NCI-H1092 treated with DMSO at 0.1 percent for 48 hours (cell line): ENCODE measurements around the gene CCDC74A.
"Not testable (repeated sequence)": the region's sequence is repeated elsewhere in the genome, so short reads cannot be mapped to it uniquely, and the experiment has no call there.

Experiments used
- DNase-seq: peaks from one replicate; lab custom pipeline; 2025; lab: John Stamatoyannopoulos, UW

The CCDC74A gene

DNA sequence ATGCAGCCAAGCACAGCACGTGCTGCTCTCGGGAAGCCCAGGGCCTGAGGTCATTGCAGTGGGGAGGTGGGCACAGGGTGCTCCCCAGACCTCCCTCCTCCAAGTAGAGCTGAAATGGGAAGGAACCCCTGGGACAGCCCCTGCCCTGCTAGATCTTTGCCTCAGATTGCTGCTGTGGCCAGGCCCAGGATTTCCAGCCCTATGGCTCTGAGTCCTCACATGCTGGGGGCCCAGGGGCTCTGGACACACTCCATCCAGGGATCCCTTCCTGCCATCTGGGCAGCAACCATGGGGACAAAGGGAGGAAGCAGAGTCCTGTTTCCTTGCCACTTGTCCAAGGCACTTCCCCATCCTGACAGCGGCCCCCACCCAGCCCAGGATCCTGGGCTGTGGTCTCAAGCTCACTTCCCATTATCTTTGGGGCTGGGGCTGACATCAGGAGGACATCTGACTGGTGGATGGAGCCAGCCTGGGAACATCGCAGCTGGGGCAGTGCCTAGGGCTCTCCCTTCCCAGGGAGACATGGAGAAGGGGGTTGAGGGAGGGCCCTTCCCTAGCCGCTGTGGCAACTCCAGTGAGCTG, 2.3 kb downstream of the CCDC74A start:
- DNase-seq, result not testable (repeated sequence)

DNA sequence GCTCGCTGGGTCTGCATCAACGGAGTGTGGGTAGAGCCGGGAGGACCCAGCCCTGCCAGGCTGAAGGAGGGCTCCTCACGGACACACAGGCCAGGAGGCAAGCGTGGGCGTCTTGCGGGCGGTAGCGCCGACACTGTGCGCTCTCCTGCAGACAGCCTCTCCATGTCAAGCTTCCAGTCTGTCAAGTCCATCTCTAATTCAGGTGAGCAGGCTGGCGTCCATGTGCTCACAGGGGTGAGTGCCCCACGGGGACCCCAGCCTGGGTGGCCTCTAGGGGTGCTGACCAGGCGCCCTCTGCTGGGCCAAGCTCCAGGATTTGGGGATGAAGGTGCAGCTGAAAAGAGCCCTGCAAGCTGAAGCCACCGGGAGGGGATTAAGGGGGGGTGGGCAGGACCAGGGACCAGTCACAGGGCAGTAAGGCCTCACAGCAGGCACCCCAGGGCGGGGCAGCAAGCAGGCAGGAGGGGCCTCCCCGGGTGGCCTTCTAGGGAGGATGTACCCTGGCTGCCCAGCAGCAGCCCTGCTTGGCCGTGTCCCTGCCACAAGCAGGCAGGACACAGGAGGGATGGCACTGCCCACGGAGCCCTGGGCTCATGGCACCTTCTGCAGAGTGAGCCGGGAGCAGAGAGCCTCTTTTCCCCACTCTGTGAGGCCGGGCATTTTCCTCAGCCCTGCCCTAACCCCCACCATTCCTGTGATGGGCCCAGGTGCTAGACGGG, 3.1 kb downstream of the CCDC74A start:
- not testable (repeated sequence) for DNase-seq

DNA sequence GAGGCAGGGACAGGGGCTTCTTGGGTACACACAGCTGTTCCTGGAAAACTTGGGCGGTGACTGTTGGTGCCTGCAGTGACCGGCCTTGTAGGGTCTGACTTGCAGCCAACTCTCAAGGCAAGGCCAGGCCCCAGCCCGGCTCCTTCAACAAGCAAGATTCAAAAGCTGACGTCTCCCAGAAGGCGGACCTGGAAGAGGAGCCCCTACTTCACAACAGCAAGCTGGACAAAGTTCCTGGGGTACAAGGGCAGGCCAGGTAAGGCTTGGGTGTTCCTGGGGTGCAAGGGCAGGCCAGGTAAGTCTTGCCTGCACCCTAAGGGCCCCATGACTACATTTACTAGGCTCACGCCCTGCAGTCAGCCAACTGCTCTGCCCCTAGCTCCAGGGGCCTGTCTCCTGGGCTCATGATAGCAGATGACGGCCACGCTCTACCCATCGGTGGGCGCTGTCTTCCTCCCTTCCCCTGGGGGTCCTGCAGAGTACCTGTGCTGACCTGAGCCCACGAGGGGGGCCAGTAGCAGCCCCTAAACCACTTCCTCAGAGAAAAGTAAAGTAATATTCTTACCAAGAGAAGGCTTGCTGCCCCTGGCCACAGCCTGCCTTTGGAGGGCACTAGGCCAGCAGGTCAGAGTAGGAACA, 4.0 kb downstream of the CCDC74A start:
- not testable (repeated sequence) for DNase-seq

DNA sequence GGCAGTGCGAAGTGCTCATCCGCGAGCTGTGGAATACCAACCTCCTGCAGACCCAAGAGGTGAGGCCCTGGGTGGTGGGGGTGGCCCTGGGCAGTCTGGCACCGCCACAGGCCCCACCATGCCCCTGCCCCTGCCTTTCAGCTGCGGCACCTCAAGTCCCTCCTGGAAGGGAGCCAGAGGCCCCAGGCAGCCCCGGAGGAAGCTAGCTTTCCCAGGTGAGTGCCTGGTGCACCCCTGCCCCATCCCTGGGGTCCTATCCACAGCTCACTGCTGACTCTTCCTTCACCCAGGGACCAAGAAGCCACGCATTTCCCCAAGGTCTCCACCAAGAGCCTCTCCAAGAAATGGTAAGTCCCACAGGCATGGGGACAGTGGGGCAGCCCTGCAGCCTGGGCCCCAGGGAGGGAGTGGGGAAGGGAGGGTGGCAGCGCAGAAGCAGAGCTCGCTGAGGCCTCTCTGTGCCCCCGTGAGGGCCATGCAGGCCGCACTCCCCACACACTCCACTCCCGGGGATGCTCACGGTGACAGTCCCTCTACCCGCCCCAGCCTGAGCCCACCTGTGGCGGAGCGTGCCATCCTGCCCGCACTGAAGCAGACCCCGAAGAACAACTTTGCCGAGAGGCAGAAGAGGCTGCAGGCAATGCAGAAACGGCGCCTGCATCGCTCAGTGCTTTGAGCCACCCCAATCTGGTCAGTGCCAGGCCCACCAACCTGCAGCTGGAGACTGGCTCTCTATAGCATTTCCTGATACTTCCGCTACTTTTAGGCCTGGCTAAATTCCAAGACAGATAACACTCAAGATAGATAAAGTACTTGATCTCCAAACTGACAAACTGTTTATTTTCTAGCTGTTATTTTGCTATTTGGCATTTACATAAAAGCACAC, 5.3 kb downstream of the CCDC74A start:
- DNase-seq, result not testable (repeated sequence)

DNA sequence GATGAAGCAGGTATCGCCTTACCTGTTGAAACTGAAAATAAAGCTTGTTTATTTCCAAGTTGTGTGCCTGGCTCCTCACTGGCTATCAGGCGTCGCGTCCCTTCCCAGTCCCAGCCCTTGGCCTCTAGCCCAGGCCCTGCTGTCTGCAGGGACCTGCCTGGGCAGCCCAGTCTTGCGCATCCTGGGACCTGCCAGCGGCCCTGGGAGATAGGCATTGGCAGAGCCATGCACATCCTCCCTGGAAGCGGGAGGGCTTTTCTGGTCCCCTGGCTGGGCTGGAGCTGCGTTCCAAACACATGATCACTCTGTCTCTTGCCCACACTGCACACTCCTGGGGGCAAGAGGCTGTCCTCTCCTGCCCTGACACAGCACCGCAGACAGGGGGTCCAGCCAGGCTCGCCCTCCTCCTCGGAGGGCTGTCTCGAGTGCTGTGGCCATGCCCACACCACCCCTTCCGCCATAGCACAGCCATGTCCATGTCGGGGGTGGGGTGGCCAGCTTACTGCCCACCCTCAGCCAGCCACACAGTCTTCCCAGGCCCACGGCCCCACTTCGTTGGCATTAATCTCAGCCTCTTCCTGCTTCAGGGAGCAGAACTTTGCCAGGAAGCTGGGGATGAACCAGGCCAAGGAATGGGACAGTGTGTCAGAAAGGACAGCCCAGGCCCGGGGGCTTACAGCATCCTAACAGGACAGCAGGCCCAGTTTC, 6.1 kb downstream of the CCDC74A start:
- not testable (repeated sequence) for DNase-seq

DNA sequence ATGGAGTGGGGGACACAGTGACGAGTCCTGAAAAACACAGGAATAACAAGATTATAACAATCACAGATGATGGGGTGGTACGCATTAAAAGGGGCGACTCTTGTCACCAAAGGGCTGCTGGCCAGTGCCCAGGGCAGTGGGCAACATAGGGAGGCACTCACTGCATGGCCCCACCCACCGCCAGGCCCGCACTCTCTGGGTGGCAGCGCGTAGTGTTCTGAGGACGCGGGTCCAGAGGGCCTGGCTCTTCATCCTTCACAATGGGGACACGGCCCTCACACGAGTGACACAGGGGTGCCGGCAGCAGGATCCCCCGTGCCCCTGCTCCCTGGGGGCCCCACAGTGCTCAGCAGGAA, 6.6 kb downstream of the CCDC74A start:
- not testable (repeated sequence) for DNase-seq

DNA sequence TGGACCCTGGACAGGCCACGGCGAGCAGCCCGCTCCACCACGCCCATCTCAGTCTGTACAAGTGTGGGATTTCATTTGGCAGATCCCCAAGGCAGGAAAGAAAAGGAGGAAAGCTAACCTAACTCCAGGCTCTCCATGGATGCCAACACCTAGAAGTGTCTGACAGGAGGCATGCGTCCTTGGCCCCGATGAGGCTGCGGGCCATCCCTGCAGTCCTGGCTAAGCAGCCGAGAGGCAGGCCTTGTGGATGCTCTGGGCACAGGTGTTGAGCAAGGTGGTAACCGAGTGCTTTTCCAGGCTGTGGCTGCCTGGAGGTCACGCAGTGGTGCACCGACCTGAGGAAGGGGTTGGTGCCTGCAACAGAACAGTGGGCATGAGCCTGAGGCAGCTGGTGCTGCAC, 7.3 kb downstream of the CCDC74A start:
- not testable (repeated sequence) for DNase-seq

DNA sequence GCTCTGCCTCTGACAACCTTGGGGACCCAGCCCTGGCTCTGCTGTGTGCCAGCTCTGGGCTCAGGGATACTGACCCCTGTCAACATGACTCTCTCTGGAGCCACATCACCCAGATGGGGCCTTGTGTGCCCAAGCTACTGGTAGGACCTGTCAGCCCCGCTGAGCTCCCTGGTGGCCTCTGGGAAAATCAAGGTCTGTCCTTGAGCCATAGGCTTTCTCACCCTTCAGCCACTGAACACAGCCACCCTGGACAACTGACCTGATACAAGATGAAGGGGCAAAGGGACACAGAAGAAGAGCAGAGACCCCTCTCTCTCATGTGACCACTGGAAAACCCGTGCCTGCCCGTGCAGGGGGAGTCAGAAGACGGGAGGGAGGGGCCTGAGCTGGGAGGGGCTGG, 7.8 kb downstream of the CCDC74A start:
- no peak for DNase-seq

DNA sequence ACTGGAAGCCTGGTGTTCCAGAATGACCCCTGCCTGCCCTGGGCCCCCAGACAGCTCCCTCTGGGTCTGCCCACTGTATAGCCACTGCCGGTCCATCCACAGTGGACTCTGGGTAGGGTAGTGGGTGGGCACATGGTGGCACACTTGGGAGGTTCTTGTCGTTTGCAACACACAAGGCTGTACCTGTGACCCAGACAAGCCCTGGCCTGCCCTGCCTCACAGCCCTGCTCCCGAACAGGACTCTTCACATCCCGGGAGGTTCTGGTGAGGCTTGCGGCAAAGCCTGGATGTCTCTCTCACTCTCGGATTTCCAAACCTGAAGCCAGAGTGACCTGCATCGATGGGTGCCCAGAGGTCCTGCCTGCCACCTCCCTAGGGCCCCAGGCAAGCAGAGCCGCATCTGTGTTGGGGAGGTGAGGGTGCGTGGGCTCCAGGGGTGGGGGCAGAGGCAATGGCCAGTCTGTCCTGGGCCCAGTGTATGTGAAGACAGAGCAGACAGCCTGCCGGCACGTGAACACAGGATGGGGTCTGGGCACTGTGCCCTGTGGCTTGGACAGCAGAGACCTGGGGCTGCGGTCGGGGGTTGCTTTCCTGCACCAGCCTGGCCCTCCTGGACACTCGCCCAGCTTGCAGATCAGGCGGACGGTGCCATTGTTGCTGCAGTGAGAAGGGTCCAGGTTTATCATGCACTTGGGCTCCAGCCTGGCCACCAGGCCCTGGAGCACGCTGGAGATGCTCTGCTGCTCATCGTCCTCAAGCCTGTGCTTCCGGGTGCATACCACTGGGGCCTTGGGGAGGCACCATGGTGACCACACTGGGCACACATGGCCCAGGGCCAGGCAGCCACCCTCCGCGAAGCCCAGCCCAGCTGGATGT, 8.5 kb downstream of the CCDC74A start:
- not testable (repeated sequence) for DNase-seq

DNA sequence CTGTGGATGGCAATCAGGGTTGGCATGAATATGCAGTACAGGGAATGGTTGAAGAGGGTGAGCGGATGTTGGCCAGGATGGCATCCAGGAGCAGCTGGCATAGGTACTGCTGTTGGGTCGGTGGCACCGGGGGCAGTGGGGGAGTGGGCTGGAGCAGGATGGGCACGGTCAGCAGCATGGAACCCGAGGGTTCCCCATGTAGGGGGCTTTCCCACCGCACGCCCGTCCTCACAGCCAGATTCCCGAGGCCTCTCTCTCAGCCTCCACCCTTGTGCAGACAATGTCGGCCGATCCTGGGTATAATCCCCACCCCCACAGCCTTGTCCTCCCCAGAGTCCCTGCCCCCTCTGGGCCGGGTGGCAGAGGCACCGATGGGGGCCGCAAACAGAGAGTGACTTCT, 9.2 kb downstream of the CCDC74A start:
- not testable (repeated sequence) for DNase-seq

DNA sequence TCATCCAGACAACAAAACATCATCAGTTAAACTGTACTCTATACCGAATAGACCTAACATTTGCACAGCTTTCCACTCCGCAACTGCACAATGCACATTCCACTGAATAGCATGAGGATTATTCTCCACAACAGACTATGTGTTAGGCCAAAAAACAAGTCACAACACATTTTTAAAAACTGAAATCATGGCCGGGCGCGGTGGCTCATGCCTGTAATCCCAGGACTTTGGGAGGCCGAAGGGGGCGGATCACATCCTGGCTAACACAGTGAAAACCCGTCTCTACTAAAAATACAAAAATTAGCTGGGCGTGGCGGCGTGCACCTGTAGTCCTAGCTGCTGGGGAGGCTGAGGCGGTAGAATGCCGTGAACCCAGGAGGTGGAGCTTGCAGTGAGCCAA, 11.2 kb downstream of the CCDC74A start:
- not testable (repeated sequence) for DNase-seq

DNA sequence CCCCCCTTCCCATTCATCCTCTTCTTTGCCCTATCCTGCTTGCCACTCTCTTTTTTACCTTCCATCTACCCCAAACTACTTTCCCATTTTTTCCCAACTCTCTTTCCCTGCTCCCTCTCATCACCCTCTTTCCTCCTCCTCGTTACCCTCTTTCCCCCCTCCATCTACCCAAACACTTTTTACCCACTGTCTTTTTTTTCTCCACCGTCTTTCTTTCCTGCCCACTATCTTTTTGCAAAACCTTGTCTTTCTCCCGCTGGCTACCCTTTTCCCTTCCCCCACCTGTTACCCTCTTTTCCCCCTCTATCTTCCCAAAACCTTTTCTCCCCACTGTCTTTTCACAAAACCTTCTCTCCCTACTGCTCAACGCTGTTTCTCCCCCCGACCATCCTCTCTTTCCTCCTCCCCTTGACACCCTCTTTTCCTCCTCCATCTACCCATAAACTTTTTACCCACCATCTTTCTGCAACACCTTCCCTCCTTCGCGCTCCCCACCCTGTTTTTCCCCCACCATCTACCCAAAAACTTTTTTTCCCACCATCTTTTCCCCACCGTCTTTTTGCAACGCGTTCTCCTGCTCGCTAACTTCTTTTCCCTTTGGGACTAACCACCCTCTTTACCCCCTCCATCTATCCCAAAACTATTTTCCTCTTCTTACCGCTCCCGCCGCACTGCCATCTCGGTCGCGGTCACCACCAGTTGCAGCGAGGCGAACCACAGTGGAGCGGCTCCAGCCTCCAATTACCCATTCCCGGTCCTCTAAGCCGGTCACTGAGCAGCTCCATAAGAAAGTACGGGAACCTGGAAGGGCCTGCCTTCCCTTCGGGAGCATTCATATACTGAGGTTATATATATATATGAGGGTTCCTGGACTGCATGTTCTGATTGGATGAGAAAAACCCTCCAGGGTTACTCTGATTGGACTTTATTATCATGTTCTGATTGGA, 15.0 kb downstream of the CCDC74A start:
- DNase-seq, result no peak

DNA sequence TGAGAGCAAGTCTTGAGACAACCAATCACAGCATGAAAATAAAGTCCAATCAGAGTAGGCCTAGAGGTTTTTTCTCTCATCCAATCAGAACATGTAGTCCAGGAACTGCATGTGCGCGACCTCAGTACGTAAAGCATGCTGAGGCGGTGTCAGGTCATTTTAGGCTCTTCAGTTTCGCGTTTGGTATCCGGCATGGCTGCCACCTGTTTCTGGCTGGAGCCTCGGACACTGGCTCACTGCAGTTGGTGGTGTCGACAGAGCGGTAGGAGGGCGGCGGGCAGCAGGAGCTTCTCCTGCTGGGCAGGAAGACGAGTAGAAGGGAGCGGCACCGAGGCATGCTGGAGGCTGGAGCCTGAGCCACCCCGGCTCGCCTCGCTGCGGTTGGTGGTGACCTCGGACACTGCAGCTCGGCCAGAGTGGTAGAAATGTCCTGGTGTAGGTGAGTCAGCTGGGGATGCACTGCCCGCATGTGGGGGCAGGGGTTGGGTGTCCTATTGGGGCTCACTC, 15.8 kb downstream of the CCDC74A start:
- DNase-seq, result no peak

DNA sequence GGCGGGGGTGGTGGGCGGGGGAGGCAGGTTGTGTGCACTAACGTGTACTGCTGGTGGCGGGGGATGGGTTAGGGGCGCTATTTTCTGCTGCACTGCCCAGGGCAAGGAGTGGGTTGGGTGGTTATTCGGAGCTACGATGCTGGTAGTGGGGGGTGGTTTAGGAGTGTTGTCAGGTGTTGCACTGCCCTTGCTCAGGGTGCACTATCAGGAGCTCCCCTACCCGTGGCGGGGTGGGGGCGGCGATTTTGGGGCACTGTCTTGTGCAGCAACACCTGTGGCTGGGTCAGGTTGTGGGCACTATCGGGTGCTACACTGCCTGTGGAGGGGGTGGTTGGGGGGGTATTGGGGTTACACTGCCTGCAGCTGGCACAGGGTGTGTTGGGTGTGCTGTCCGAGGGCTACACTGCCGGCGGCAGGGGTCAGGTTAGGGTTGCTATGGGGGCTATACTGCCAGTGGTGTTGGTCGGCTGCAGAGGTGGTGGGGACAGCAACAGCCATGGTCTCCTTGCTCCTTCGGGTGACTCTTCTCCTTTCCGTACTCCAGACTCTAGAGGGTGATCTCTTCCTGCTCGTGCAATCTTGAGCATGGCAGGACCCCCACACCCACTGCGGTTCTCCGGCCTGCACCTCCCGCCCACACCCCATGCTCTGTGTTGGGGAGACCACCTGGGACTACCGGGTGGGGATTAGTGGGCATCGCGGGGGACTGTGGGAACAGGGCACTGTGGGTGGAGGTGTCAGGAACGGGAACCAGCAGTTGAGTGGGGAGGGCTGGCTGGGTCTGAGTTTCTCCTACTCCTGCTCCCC, 16.5 kb downstream of the CCDC74A start:
- DNase-seq, result not testable (repeated sequence)

DNA sequence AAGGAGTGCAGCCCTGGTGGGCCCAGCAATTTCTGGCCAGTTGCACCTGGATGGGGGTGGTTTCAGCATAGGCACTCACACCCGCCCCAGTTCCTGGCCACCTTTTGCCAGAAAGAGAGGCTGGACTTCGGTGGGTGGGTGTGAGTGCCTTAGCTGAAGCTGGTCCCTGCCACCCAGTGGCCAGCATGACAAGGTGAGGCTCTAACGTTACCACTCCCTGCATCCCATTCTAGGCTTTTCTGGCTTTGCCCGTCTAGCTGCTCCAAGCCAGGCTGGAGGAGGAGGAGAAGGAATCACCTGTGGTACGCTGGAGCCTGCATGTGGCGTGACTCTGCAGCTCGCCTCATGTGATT, 17.1 kb downstream of the CCDC74A start:
- DNase-seq, result not testable (repeated sequence)

DNA sequence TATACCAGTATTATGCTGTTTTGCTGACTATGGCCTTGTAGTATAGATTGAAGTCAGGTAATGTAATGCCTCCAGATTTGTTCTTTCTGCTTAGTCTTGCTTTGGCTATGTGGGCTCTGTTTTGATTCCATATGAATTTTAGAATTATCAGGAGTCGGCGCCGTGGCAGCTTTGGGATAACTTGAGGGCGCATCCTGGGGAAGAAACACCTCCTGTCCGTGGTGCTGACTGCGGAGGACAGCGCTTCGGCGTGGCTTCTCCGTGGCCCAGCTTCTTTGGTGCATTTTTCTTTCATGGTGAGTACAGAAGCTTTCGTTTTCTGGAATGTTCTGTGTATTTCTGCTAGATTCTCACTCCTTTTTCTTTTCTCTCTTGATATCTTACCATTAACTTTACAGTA, 25.2 kb downstream of the CCDC74A start:
- DNase-seq, result no peak

DNA sequence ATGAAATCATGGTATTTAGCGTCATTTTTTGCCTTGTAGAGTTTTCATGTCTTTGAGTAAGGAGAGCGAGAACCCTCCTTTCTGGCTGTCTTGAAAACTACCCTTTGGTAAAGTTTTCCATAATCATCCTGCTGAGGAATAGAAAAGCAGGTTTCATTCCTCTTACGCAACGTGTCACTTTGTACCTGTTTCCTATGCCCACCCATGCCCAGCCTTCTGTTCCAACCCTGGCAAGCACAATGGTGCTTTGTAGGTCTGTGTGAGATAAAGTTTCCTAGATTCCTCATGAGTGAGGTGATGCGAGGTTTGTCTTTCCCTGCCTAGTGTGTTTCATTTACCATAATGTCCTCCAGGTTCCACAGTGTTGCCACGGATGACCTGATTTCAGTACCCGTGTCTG, 29.3 kb downstream of the CCDC74A start:
- DNase-seq, result no peak

DNA sequence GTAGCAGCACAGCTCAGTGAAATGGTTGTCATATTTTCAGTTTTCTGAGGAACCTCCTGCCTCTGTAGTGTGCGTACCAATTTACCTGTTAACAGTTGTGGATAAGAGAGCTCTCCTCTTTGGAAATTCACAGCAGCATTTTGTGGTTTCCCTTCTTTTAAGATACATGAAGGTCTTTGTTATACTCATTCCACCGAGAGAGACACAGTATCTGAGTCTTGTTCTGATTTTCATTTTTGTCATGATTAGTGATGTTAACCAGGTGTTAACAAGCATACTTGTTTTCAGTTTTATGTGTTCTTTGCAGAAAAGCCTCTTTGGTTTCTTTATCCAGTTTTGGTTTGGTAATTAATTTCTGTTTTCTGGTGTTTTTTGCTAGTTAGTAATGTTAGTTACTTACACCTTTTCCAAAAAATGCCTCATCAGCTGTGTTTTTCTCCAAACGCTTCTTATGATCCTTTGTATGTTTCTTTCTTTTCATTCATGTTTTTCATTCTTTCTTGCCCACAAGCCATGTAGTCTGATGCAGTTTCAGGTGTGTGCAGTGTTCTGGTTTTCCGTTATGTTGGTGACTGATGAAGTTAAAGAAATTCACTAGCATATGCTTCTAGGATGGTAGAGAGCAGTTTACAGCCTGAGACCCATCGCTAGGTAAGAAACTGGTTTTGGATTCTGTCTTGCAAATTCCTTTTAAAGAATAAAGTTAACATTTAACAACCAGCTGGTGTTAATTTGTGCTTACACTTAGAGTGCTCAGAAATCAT, 30.1 kb downstream of the CCDC74A start:
- DNase-seq, result no peak
